IPS-18a (cell line): ENCODE results near the gene NOS1AP.

ENCODE experiments used
- H3K27ac ChIP-seq: one replicate; pipeline ENCODE4 v1.5.1; 2013; ENCODE audit warnings: low read length
- H3K27me3 ChIP-seq: one replicate; pipeline ENCODE4 v1.6.1; 2013; ENCODE audit warnings: mild to moderate bottlenecking, low read length; ENCODE audit not compliant: control insufficient read depth, insufficient read depth
- H3K36me3 ChIP-seq: one replicate; pipeline ENCODE4 v1.6.1; 2013; ENCODE audit warnings: low read depth, low read length; ENCODE audit not compliant: control insufficient read depth
- H3K4me1 ChIP-seq: one replicate; pipeline ENCODE4 v1.6.1; 2013; ENCODE audit warnings: low read depth, low read length; ENCODE audit not compliant: control insufficient read depth
- H3K4me3 ChIP-seq: one replicate; pipeline ENCODE4 v1.5.1; 2013; ENCODE audit warnings: low read length
- H3K9ac ChIP-seq: one replicate; pipeline ENCODE4 v1.6.1; 2013; ENCODE audit warnings: mild to moderate bottlenecking, low read length, moderate library complexity
- H3K9me3 ChIP-seq: one replicate; pipeline ENCODE4 v1.6.1; 2013; ENCODE audit warnings: low read depth, low read length; ENCODE audit not compliant: control insufficient read depth

The NOS1AP gene

GRCh38 chr1:162397039-162397448 lies 327.6 kb downstream of the NOS1AP start:
- no peak overlapping the region for H3K9ac ChIP-seq
- H3K4me3 ChIP-seq, result no peak overlapping the region
- no peak overlapping the region for H3K27ac ChIP-seq
- H3K27me3 ChIP-seq, result no peaks in the 10 kb centered on the region
- peaks cover 13% of the 10 kb centered on the region for H3K4me1 ChIP-seq
- H3K36me3 ChIP-seq, result no peaks in the 10 kb centered on the region
- no peaks in the 10 kb centered on the region for H3K9me3 ChIP-seq

- Histone ChIP-seq H3K4me1 (peaks cover 13% of the 10 kb centered on the region), H3K4me3 (no peak overlapping the region), H3K9me3 (no peaks in the 10 kb centered on the region), H3K27ac (no peak overlapping the region), H3K27me3 (no peaks in the 10 kb centered on the region), H3K36me3 (no peaks in the 10 kb centered on the region), H3K9ac (no peak overlapping the region)
These were observed 328.6 kb downstream of the NOS1AP start for GRCh38 chr1:162397943-162398560.

GRCh38 chr1:162398999-162399580 lies 329.6 kb downstream of the NOS1AP start:
- Histone ChIP-seq H3K4me3 (no peak overlapping the region), H3K9ac (no peak overlapping the region), H3K36me3 (no peaks in the 10 kb centered on the region), H3K27ac (no peak overlapping the region), H3K4me1 (peaks cover 13% of the 10 kb centered on the region), H3K27me3 (no peaks in the 10 kb centered on the region), H3K9me3 (no peaks in the 10 kb centered on the region)

GRCh38 chr1:162400790-162401355 lies 331.4 kb downstream of the NOS1AP start:
- Histone ChIP-seq H3K27ac (no peak overlapping the region), H3K9ac (no peak overlapping the region), H3K9me3 (no peaks in the 10 kb centered on the region), H3K4me3 (no peak overlapping the region), H3K4me1 (peaks cover 13% of the 10 kb centered on the region), H3K36me3 (no peaks in the 10 kb centered on the region), H3K27me3 (no peaks in the 10 kb centered on the region)

GRCh38 chr1:162404550-162405160 lies 335.2 kb downstream of the NOS1AP start:
- Histone ChIP-seq H3K9ac (no peak overlapping the region), H3K27ac (no peak overlapping the region), H3K36me3 (no peaks in the 10 kb centered on the region)

GRCh38 chr1:162405800-162406199 lies 336.3 kb downstream of the NOS1AP start:
- H3K27me3 ChIP-seq, result no peaks in the 10 kb centered on the region
- H3K4me3 ChIP-seq, result no peak overlapping the region
- H3K36me3 ChIP-seq, result no peaks in the 10 kb centered on the region
- no peaks in the 10 kb centered on the region for H3K9me3 ChIP-seq
- H3K27ac ChIP-seq, result no peak overlapping the region
- no peaks in the 10 kb centered on the region for H3K4me1 ChIP-seq
- H3K9ac ChIP-seq, result no peak overlapping the region

More at GRCh38 chr1:162404550-162405160, 335.2 kb downstream of the NOS1AP start:
- Histone ChIP-seq H3K4me3 (no peak overlapping the region), H3K4me1 (peaks cover under 1% of the 10 kb centered on the region), H3K9me3 (no peaks in the 10 kb centered on the region), H3K27me3 (no peaks in the 10 kb centered on the region)

- H3K27me3 ChIP-seq, result no peaks in the 10 kb centered on the region
- H3K27ac ChIP-seq, result no peak overlapping the region
- H3K9ac ChIP-seq, result no peak overlapping the region
- H3K9me3 ChIP-seq, result no peaks in the 10 kb centered on the region
- H3K4me3 ChIP-seq, result no peak overlapping the region
- no peaks in the 10 kb centered on the region for H3K4me1 ChIP-seq
- no peaks in the 10 kb centered on the region for H3K36me3 ChIP-seq
These were observed 337.3 kb downstream of the NOS1AP start for GRCh38 chr1:162406811-162407210.

- Histone ChIP-seq H3K27me3 (no peaks in the 10 kb centered on the region), H3K9me3 (no peaks in the 10 kb centered on the region), H3K9ac (no peak overlapping the region), H3K4me1 (no peaks in the 10 kb centered on the region), H3K4me3 (no peak overlapping the region), H3K36me3 (no peaks in the 10 kb centered on the region), H3K27ac (no peak overlapping the region)
These were observed 338.0 kb downstream of the NOS1AP start for GRCh38 chr1:162407539-162407938.

- no peaks in the 10 kb centered on the region for H3K27me3 ChIP-seq
- H3K27ac ChIP-seq, result no peak within 1 kb of the TSS
- no peaks in the 10 kb centered on the region for H3K36me3 ChIP-seq
- H3K4me3 ChIP-seq, result no peak within 1 kb of the TSS
- H3K4me1 ChIP-seq, result no peaks in the 10 kb centered on the region
- no peak within 1 kb of the TSS for H3K9ac ChIP-seq
- H3K9me3 ChIP-seq, result peaks cover 4% of the 10 kb centered on the region
These were observed 342.5 kb downstream of the NOS1AP start, which contains the start of gene SH2D1B for GRCh38 chr1:162412002-162412401. SH2D1B (minus strand) TSS chr1:162412136; CDS start chr1:162412016, 120 bp downstream.

GRCh38 chr1:162416215-162416614 lies 346.7 kb downstream of the NOS1AP start:
- Histone ChIP-seq H3K27me3 (no peaks in the 10 kb centered on the region), H3K36me3 (no peaks in the 10 kb centered on the region), H3K4me3 (no peak overlapping the region), H3K27ac (no peak overlapping the region), H3K9me3 (peaks cover 4% of the 10 kb centered on the region), H3K4me1 (no peaks in the 10 kb centered on the region), H3K9ac (no peak overlapping the region)

GRCh38 chr1:162416909-162417308 lies 347.4 kb downstream of the NOS1AP start:
- H3K4me3 ChIP-seq, result no peak overlapping the region
- no peaks in the 10 kb centered on the region for H3K36me3 ChIP-seq
- no peaks in the 10 kb centered on the region for H3K4me1 ChIP-seq

More at GRCh38 chr1:162416909-162417308, 347.4 kb downstream of the NOS1AP start:
- Histone ChIP-seq H3K27ac (no peak overlapping the region), H3K9me3 (peaks cover 4% of the 10 kb centered on the region), H3K27me3 (no peaks in the 10 kb centered on the region), H3K9ac (no peak overlapping the region)
